HG02870 (cell line): Measurements from ENCODE around the gene CENPX.

Experiments
- ATAC-seq: cut with Tn5 transposase; IDR thresholded peaks from one replicate; pipeline ENCODE4 v1.9.1; 2021; ENCODE audit warnings: mild to moderate bottlenecking, moderate library complexity; ENCODE audit not compliant: unreplicated experiment

CENPX gene

DNA sequence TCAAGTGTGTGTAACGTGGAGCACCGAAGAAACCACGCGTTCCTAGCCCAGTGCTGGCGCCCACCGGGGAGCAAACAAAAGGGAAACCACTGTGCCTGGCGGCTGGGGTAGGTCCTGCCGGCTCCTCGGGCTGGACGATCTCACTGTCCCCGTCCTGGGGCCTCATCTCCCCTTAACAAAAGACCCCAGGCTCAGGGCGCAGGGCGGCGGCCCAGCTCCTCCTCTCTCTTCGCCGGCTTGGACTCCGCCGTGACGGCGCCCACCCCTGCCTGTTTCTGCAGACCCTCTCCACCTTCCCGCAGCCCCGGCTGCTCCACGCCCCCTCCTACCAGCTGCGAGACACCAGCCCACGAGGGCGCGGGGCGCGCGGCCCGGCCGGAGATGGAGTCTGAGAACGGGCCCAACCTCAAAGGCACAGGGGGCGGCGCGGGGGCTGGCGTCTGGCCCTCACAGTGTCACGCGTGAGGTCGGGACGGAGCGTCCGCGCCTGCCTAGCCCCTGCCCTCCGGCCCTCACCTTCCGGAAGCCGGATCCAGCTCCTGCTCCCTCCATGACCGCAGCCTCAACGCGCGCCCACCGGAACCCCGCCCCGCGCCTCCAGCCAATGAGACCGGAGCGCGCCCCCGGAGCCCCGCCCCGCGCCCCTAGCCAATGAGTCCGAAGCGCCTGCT, at the start of gene CENPX:
TSS of gene CENPX (minus strand) at position 569 of the 671 bp plus-strand sequence. CDS start at position 552, 17 bp downstream.
- no peak for ATAC-seq

DNA sequence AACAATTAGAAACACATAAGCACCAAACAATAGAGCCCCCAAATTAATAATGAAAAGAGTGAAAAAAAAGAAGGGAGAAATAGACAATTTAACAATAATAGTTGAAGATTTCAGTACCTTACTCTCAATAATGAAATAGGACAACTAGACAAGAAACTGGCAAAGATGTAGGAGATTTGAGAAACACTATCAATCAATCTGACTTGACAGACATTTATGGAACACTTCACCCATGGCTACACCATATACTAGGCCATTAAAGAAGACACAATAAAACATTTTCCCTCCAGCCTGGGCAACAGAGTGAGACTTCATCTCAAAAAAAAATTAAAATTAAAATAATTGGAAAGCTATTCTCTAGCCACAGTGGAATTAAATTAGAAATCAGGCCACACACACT, 47.9 kb upstream of the CENPX start:
- no peak for ATAC-seq

DNA sequence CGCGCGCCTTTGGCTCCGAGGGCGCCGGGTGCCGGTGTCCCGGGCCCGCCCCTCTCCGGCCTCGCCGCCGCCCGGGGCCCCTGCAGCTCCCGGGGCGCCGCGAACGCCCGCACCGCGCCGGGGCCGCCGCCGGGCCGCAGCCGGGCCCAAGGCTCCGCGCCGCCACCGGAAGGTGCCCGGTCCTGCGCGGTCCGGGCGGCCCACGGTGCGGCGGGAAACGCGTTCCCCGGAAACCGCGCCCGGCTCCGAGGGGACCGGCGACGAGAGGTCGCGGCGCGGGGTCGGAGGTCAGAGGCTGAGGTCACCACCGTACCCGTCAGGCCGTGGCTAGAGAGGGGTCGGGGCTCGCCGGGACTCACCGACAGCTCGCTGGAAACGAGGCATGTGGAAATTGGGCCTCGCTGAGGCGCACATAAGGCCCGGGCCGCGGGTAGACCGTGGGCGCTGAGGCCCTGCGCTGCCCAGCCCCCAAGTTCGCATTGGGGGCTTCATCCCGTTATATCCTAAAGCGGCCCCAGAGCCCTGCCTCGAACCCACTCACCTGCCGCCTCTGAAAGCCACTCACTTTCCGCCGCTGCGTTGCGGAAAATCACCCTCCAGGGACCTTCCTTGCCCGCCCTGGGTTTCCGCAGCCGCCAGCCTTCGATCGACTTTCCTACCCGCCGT, 43.1 kb upstream of the CENPX start, which contains the start of gene DUS1L:
TSS of gene DUS1L (minus strand) at position 167 of the 666 bp plus-strand sequence. CDS start 745 bp downstream, outside the sequence.
- ATAC-seq, result no peak

DNA sequence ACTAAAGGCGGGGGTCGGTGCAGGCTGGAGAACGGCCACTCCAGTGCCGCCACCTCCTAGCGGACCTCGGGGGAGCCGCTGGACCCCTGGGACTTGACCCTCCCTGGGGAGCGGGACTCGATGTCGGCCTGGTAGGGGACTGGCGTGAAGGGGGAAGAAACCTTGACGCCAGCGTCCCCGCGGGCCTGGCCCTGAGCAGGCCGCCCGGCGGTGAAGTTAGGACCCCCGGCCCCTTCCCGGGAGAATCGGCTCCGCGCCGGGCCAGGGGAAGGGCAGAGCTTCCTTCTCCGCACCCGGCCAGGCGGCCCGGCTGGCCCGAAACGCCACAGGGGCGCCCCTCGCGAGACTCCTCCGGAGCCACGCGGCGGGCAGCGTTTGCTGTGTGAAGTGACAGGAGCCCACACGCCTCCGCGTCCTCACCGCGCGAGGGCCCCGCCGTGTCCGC, 42.5 kb upstream of the CENPX start:
- ATAC-seq, result no peak

DNA sequence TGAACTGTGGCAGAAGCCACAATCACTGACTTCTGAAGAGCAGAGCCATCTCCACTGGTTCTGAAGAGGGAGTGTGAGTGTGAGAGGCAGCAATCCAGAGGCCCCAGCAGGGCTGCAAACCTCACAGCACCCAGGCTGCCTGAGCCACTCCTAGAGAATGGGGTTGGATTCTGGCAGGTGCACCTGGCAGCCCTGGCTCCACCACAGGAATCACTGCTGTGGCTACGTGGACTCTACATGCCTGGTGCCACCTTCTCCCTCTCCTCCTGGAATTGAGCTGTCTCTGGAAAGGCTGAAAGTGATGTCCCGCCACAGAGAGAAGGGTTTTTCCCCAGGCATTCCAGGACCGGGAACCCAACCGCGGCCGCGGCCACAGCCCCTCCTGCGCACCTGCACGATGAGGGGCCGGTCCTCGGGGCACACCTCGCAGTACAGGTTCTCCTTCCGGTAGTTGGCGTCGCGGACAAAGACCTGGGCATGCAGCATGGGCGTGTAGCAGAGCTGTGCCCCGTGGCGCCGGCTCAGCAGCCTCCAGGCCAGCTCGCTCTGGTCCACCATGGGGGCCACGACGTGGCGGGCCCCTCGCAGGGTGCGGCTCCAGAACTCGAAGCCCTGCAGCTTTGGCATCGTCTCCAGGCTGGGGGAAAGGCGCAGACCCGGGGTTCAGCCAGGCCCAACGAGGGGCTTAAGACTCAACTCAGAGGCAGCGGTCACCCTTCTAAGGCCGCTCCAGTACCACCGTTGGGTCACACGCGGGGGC, 41.9 kb upstream of the CENPX start:
- no peak for ATAC-seq

DNA sequence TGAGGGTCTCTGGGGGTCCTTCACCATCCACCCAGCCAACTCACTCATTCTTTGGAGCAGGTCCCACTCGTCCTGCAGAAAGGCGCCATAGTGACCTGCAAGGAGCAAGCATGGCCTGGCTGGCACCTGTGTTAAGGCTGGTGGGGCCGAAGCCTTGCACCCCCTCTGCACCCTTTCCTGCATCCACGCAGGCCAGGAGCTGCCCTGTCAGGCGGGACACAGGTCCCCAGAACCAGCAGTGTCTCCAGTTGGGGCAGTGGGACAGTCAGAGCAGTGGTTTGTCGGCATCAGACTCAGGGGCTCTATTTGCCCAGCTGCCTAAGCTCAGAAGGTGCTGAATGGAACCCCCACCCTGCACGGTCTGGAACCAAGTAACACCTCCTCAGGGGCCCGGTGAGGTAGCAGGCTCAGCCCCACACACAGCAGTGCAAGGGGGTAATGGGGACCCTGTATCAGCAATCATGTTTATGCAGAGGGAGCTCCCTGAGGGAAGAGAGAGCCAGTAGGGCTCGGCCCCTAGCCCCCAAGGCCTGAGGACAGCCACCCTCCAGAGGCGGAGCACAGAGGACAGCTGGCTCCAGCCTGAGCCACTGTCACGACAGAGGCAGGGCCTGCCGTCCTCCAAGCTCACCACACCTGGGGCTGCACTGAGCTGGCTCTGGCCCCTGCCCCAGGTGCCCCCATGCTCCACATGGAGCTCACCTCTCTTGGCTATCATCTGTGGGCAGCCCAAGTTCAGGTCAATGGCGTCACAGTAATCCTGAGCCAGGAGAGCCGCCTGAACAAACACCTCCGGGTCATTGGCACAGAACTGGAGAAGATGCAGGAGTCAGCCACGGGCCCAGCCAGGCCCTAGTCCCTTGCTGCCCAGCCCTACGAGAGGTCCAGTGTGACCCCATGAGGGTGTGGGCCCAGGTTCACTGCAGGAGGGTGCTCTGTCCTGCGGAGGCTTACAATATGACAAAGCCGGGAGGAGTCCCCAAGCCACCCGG, 41.0 kb upstream of the CENPX start:
- no peak for ATAC-seq

DNA sequence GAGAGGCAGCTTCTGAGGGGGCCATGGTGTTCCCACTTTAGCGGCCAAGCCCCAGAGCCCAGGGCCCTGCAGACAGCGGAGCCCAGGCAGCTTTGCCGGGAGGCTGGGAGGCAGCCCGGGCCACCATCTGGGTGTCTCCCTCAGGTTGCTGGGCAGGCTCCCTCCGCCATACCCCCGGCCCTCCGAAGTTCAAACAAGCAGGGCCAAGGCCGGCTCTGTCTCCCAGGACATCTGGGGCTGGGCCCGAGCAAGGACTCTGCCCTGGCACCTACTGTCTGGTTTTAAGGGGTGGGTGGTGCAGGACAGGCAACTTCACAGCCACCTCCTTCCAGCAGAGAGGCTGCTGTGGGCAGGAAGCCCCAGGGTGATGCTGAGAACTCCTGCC, 40.3 kb upstream of the CENPX start:
- ATAC-seq, result no peak

DNA sequence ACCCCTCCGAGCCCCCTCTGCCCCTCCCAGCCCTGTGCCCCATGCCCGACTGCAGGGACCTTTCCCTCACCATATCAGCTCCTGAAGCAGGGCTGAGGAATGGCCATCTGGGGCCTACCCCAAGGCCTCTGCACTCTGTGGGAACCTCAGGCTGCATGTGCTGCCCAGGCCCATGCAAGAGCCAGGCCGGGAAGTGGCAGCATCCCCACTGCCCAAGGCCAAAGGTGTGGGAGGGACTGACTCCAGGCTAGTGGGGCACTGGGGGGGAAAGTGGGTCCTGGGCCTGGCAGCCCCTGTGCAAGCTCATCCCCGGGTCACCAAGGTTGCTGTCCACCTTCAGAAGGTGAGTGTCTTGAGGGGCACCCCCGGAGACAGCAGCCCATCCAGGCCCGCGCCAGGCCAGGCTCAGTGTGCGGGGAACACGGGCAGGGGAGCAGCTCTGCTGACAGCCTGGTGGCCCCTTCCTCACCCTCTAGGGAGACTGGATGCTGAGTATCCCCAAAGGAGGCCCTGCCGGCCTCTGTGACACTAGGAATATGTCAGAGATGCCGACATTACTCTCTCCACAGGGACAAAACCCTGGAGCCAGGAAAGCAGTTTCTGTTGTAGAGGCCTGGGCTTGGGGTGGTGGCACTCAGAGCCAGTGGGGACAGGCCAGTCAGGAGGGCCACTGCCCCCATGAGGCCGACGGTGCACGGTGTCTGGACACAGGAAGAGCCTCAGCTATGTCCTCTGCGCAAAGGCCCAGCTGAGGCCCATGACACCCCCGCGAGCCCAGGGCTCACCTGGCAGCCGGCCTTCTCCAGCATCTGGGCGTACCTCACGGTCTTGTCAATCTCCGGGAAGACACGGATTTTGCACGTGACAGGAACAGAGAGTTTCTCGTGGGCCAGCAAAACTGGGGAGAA, 39.7 kb upstream of the CENPX start:
- no peak for ATAC-seq

DNA sequence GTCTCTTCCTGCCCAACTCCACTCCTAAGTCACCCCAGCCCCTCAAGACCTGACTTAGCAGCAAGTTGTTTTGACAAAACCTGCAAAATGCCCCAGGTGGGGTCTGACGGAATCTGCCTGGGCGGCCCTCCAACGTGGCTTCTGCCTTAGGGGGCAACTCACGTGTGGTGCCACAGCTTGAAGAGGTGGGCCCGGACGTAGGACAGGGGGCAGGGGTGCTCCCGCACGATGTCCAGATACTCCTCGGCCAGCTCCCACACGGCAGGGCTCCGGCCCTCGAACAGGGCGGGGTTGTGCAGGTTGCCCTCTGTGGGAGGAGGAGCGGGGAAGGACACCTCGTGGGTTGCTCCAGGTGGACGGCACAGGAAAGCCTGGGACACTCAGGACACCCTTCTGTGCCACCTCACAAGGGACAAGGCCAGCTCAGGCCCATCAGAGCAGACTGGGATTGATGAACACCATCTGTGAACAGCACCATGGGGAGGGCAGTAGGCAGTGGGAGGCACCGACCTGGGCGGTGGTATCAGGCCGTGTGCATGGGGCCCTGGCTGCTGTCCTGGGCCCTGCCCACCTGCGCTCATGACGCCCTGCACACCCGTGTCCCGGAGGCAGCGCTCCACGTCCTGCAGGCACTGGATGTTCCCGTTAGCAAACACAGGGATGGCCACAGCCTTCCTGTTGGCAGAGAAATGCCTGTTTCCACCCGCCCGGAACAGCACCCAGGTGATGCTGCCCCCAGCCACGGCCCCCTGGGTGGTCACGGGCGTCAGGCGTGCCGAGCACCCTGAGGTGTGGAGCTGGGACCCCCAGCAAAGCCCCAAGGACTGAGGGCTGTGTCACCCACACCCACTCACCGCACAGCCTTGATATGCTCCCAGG, 38.6 kb upstream of the CENPX start:
- no peak for ATAC-seq

DNA sequence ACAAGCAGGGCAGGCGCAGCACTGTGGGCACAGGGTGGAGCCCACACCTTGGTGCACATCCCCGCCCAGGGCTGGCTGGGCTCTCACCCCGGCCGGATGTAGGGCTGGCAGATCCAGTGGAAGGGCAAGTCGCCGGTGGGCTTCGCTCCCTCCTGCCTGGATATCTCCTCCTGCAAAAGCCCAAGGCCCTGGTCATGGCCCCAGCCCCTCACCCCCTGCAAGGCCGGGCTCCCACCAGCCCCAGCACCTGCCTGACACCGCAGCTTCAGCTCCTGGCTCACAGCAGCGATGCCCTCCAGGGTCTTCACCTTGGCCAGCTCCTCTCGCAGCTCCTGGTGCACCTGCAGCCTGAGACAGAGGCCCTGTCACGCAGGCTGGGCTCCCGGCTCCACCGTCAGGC, 37.9 kb upstream of the CENPX start:
- ATAC-seq, result no peak

DNA sequence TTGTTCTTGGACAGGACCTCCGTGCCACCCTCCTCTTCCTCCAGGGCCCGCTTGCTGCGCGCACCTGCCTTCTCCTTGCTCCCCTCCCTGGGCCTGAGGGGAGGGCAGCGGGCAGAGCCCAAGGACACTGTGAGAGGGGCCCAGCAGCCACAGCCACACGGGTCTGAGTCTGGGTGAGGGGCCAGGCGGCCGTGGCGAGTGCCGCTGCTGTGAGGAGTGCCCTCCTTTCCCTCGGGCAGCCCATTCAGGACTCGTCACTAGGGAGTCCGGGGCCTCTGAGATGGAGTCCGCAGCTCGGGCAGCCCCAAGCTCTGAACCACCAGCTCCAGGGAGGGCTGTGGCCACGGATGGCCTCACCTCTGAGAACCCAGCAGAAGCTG, 37.3 kb upstream of the CENPX start:
- ATAC-seq, result no peak

DNA sequence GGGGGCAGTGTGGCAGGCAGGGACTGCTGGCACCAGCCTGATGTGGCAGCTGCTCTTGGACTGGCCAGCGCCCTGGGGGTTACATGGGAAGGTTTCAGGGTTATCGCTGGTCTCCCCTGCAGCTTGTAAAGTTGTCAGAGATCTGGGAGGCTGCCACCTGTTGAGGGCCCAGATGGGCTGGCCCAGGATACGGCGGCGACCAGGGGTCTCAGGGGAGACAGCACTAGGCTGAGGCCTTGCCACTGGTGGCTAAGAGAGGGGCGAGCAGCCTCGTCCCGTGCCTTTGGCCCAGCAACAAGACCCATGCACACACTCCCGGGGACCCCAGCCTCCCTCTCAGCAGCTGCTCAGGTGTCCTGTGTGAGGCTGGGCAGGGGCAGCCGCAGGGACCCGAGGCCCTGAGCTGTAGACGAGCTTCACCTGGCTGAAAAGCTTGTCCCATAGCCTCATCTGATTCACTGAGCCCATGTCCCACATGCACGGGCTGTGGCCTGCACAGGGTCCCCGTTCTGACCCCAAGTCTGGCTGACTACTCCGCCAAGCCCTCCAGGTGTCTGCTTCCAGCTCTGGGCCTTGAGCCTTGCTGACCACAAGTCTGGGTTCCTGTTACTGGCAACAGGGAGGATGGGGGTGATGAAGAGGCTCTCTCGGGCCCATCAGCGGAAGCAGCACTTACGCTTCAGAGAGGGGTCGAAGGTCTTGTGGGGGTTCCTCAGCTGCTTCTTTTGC, 36.8 kb upstream of the CENPX start:
- ATAC-seq, result no peak

DNA sequence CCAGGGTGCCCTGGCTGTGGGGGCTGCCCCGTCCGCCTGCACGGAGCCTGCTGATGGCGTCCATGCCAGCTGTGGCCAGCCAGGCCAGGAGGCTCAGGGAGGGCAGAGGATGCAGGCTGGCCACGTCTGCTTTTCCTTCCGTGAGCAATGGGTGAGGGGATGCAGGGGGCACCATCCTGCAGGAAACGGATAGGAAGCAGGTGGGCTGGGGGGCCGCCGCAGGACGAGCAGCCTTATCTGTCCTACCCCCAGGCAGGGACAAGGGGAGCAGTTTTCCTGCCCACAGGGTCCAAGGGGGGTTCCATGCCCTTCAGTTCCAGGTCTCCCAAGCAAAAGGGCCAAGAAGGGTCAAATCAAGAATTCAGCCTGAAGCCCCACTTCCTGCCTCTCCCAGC, 36.2 kb upstream of the CENPX start:
- ATAC-seq, result no peak

DNA sequence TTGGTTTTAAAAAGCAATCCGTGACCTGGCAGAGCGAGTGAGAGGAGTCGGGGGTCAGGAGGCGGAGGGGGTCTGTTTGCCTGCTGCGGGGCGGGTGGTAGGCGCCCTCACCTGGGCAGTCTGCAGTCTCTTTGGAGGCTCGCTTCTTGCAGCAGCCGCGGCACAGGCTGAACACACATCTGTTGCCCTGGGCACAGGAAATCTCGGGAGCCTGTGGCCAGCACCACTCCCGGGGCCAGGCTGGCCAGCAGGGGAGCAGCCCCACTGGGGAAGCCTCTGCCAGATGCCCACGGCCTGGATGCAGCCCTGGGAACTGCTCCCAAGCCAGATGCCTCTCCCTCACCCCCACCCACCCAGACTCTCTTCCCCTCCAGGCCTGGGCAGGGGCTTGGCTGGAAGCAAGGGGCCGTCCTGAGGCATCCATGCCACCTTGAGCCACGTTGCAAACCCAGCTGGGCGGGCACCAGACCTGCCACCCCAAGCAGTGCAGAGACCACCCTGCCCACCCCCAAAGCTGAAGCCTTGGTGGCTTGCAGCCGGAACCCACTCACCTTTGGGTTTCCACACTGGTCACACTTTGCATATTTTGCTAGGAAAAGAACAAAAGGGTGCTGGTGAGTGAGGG, 35.7 kb upstream of the CENPX start:
- ATAC-seq, result no peak

DNA sequence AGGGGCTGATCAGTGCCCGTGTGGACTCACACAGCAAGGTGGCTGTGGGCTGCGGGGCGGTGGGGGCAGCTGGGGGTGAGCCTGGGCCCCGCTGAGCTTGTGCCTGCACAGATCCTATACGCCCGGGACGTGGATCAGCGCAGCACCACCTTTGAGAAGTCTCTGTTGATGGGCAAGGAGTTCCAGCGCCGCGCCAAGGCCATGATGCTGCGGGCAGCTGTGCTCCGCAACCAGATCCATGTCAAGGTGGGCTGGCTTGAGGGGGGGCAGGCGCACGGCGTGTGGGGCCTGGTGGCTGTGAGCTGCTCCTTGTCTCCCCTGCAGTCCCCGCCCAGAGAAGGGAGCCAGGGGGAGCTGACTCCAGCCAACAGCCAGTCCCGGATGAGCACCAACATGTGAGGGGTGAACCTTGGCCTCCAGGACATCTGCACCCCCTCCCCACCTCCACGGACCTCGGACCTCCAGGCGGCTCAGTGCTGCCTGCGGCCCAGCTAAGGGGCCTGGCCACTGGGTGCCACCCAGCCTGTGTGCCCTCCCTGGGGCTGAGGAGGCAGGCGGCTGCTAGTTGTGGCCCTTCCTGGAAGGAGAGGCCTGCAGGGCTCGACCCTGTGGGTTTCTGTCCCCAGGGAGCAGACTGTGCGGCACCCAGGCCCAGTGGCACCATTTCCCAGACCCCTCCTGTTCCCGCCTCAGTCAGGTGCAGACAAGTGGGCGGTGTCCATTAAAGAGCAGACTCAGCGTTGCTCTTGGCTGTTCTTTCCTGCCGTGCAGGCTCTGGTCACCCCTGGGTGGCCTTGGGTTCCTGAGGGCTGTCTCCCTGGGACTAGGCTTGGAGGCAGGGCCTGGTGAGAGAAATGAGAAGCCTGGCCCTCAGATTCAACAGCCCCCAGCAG, 34.3 kb upstream of the CENPX start:
- no peak for ATAC-seq

DNA sequence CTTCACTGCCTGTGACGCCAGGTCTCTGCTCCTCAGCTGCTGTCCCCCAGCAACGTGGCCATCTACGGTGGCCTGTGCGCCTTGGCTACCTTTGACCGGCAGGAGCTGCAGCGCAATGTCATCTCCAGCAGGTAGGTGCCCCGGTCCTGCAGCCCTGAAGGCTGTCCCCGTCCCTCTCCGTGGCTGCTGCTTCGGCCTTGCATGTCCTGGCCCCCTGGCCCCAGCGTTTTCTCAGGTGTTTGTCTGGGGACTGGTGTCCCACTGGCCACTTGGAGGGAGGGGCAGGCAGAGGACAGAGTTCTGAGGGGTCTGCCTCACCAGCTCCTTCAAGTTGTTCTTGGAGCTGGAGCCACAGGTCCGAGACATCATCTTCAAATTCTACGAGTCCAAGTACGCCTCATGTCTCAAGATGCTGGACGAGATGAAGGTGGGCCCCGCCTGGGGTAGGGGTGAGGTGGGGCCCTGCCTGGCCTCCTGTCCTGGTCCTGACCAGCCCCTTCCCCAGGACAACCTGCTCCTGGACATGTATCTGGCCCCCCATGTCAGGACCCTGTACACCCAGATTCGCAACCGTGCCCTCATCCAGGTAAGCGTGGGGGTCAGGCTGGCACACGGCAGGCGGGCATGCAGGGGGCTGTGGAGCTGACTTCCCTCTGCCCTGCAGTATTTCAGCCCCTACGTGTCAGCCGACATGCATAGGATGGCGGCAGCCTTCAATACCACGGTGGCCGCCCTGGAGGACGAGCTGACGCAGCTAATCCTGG, 33.5 kb upstream of the CENPX start:
- no peak for ATAC-seq
